GM21576 (cell line): Measurements from ENCODE around the gene LRRC41.
"Not testable (repeated sequence)": the region's sequence is repeated elsewhere in the genome, so short reads cannot be mapped to it uniquely, and the experiment has no call there.

ENCODE experiments used
- ATAC-seq: cut with Tn5 transposase; IDR thresholded peaks from one replicate; pipeline ENCODE4 v1.9.1; 2021; ENCODE audit warnings: mild to moderate bottlenecking, moderate library complexity; ENCODE audit not compliant: unreplicated experiment

LRRC41 gene

GRCh38 chr1:46303038-46303871, at the start of gene LRRC41, which contains the start of gene UQCRH:
Gene LRRC41, minus strand, starts transcription at chr1:46303616. Its CDS starts 294 bp downstream, at chr1:46303322.
Gene UQCRH, plus strand, starts transcription at chr1:46303698. Its CDS starts 69 bp downstream, at chr1:46303767.
- peak; percentile 78 for ATAC-seq

GRCh38 chr1:46352363-46352762, 48.9 kb upstream of the LRRC41 start:
- ATAC-seq: no peak

GRCh38 chr1:46345281-46345680, 41.9 kb upstream of the LRRC41 start:
- ATAC-seq: no peak

- ATAC-seq: no peak
Measured at GRCh38 chr1:46344481-46344880, 41.1 kb upstream of the LRRC41 start.

- no peak for ATAC-seq
Measured at GRCh38 chr1:46343705-46344104, 40.3 kb upstream of the LRRC41 start.

- no peak for ATAC-seq
Measured at GRCh38 chr1:46343351-46343695, 39.9 kb upstream of the LRRC41 start.

GRCh38 chr1:46342677-46343350, 39.4 kb upstream of the LRRC41 start:
- ATAC-seq: no peak

GRCh38 chr1:46342084-46342656, 38.8 kb upstream of the LRRC41 start:
- ATAC-seq: no peak

GRCh38 chr1:46341222-46342083, 38.0 kb upstream of the LRRC41 start:
- no peak for ATAC-seq

- ATAC-seq: peak; percentile 80
Measured at GRCh38 chr1:46340404-46341221, 37.2 kb upstream of the LRRC41 start, which contains the start of gene NSUN4. Gene NSUN4, plus strand, starts transcription at chr1:46340807. Its CDS starts 20 bp downstream, at chr1:46340827.

GRCh38 chr1:46337409-46337808, 34.0 kb upstream of the LRRC41 start:
- not testable (repeated sequence) for ATAC-seq

- no peak for ATAC-seq
Measured at GRCh38 chr1:46335081-46335480, 31.7 kb upstream of the LRRC41 start.

GRCh38 chr1:46334030-46334384, 30.6 kb upstream of the LRRC41 start:
- ATAC-seq: no peak

- peak; percentile 51 for ATAC-seq
Measured at GRCh38 chr1:46333300-46334029, 30.0 kb upstream of the LRRC41 start.

GRCh38 chr1:46331786-46332540, 28.5 kb upstream of the LRRC41 start:
- ATAC-seq: not testable (repeated sequence)

GRCh38 chr1:46330381-46330780, 27.0 kb upstream of the LRRC41 start:
- not testable (repeated sequence) for ATAC-seq

- not testable (repeated sequence) for ATAC-seq
Measured at GRCh38 chr1:46329807-46330206, 26.4 kb upstream of the LRRC41 start.

- not testable (repeated sequence) for ATAC-seq
Measured at GRCh38 chr1:46328182-46328581, 24.8 kb upstream of the LRRC41 start.
